ENCODE results near the gene OR56A1.

The OR56A1 gene

GRCh38 chr11:5989203-5989602 is 41.4 kb downstream of the OR56A1 start:
- H3K4me3 ChIP-seq (ENCODE audit: low read length) = no peak overlapping the region
- H3K27me3 ChIP-seq (ENCODE audit: control insufficient read depth, low read length) = no peaks in the 10 kb centered on the region
- H3F3A ChIP-seq (ENCODE audit: control insufficient read depth, insufficient read depth) = no peaks in the 10 kb centered on the region
- H3K9me2 ChIP-seq (replicated peaks; ENCODE audit: control insufficient read depth, low read length) = no peaks in the 10 kb centered on the region
- H4K20me1 ChIP-seq (ENCODE audit: control insufficient read depth, insufficient read depth, low read depth, low read length) = no peaks in the 10 kb centered on the region
- no peaks in the 10 kb centered on the region for H3K9me3 ChIP-seq (ENCODE audit: control insufficient read depth, insufficient read depth, low read length)
- H3K4me2 ChIP-seq (ENCODE audit: low read length) = no peak overlapping the region
- H3K4me1 ChIP-seq (ENCODE audit: control insufficient read depth, low read length) = no peaks in the 10 kb centered on the region
- H3K27ac ChIP-seq (ENCODE audit: low read depth, low read length) = no peak overlapping the region
- TF ChIP-seq EZH2phosphoT487 (IDR thresholded peaks at IDR 0.05; ENCODE audit: borderline replicate concordance, low read length) (no peak), CTCF (IDR thresholded peaks at IDR 0.05; ENCODE audit: low read depth, low read length, poor library complexity, severe bottlenecking) (no peak)
- no peaks in the 10 kb centered on the region for H3K79me2 ChIP-seq (ENCODE audit: control insufficient read depth, low read length)
- H3K36me3 ChIP-seq (ENCODE audit: control insufficient read depth, low read length) = no peaks in the 10 kb centered on the region

GRCh38 chr11:5986885-5987284 is 43.7 kb downstream of the OR56A1 start, which contains the start of gene OR52L1:
Gene OR52L1, minus strand, starts transcription at chr11:5986985. Its CDS starts 55 bp downstream, at chr11:5986930.
- no peak within 1 kb of the TSS for H3K4me2 ChIP-seq (ENCODE audit: low read length)
- H3K27ac ChIP-seq (ENCODE audit: low read depth, low read length) = no peak within 1 kb of the TSS
- TF ChIP-seq EZH2phosphoT487 (IDR thresholded peaks at IDR 0.05; ENCODE audit: borderline replicate concordance, low read length) (no peak), CTCF (IDR thresholded peaks at IDR 0.05; ENCODE audit: low read depth, low read length, poor library complexity, severe bottlenecking) (no peak)
- H3K4me1 ChIP-seq (ENCODE audit: control insufficient read depth, low read length) = no peaks in the 10 kb centered on the region
- no peaks in the 10 kb centered on the region for H3F3A ChIP-seq (ENCODE audit: control insufficient read depth, insufficient read depth)
- H3K4me3 ChIP-seq (ENCODE audit: low read length) = no peak within 1 kb of the TSS
- H3K79me2 ChIP-seq (ENCODE audit: control insufficient read depth, low read length) = no peaks in the 10 kb centered on the region
- H3K9me2 ChIP-seq (replicated peaks; ENCODE audit: control insufficient read depth, low read length) = no peaks in the 10 kb centered on the region
- no peaks in the 10 kb centered on the region for H3K27me3 ChIP-seq (ENCODE audit: control insufficient read depth, low read length)
- H3K36me3 ChIP-seq (ENCODE audit: control insufficient read depth, low read length) = no peaks in the 10 kb centered on the region
- no peaks in the 10 kb centered on the region for H3K9me3 ChIP-seq (ENCODE audit: control insufficient read depth, insufficient read depth, low read length)
- no peaks in the 10 kb centered on the region for H4K20me1 ChIP-seq (ENCODE audit: control insufficient read depth, insufficient read depth, low read depth, low read length)

GRCh38 chr11:5983443-5983842 is 47.1 kb downstream of the OR56A1 start:
- H3K79me2 ChIP-seq (ENCODE audit: control insufficient read depth, low read length) = no peaks in the 10 kb centered on the region
- TF ChIP-seq CTCF (IDR thresholded peaks at IDR 0.05; ENCODE audit: low read depth, low read length, poor library complexity, severe bottlenecking) (no peak), EZH2phosphoT487 (IDR thresholded peaks at IDR 0.05; ENCODE audit: borderline replicate concordance, low read length) (no peak)

More at GRCh38 chr11:5983443-5983842, 47.1 kb downstream of the OR56A1 start:
- Histone ChIP-seq H3K27ac (ENCODE audit: low read depth, low read length) (no peak overlapping the region), H3K4me1 (ENCODE audit: control insufficient read depth, low read length) (no peaks in the 10 kb centered on the region), H3K36me3 (ENCODE audit: control insufficient read depth, low read length) (no peaks in the 10 kb centered on the region), H3K9me2 (replicated peaks; ENCODE audit: control insufficient read depth, low read length) (no peaks in the 10 kb centered on the region), H3K9me3 (ENCODE audit: control insufficient read depth, insufficient read depth, low read length) (no peaks in the 10 kb centered on the region), H3K4me2 (ENCODE audit: low read length) (no peak overlapping the region), H3F3A (ENCODE audit: control insufficient read depth, insufficient read depth) (no peaks in the 10 kb centered on the region), H3K27me3 (ENCODE audit: control insufficient read depth, low read length) (no peaks in the 10 kb centered on the region), H4K20me1 (ENCODE audit: control insufficient read depth, insufficient read depth, low read depth, low read length) (no peaks in the 10 kb centered on the region), H3K4me3 (ENCODE audit: low read length) (no peak overlapping the region)

Measured in DOHH2 (cell line).